ENCODE data around the gene MFN2. TPM values are rescaled to one million over a fixed set of nuclear protein-coding genes. Genes with fewer than 3 reads are reported as not detected.
"Not testable (repeated sequence)": the region's sequence is repeated elsewhere in the genome, so short reads cannot be mapped to it uniquely, and the experiment has no call there.

The MFN2 gene
- total RNA-seq, 2 experiments from 2014 or later = 78.1 to 84.2 TPM

DNA sequence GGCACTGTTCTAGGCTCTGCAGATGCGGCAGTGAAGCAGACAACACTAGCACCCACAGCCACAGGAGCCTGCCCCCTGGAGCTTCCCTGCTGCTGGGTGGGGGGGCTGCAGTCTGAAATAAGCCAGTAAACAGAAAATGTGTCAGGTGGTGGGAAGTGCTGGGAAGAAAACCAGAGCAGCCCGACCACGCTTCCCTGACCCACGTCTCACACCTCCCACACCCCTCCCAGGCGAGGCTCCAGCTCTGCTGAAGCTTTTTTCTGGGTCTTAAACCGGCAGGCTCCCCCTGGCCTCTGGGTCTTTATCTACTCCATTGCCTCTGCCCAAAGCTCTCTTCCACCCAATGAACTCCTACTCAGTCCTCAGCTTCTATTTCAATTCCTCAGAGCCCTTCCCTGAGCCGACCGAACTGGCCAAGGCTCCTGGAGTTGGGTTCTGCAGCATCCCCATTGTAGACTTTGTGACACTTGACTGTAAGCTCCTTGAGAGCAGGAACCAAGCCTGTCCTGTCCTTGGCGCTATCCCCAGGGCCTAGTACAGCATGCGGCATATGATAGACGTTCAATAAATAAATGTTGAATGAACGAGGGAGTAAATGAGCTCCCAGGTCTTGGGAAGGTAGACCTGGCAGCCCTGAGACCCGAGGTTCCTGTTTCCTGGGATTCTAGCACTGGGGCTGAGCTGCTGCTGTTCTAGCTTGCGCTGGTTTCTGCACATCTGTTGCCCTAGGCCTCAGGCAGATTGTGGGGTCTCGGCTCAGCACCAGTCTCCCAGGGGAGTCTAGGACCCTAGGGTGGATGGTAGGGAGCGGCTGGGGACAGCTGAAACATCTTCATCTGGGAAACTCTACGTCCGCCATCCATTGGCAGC, 57.5 kb downstream of the MFN2 start:
- no peaks in the 10 kb centered on the region for H3K36me3 Mint-ChIP-seq
- no peak overlapping the region for H3K27ac Mint-ChIP-seq
- H3K27me3 Mint-ChIP-seq = peaks cover 3% of the 10 kb centered on the region

DNA sequence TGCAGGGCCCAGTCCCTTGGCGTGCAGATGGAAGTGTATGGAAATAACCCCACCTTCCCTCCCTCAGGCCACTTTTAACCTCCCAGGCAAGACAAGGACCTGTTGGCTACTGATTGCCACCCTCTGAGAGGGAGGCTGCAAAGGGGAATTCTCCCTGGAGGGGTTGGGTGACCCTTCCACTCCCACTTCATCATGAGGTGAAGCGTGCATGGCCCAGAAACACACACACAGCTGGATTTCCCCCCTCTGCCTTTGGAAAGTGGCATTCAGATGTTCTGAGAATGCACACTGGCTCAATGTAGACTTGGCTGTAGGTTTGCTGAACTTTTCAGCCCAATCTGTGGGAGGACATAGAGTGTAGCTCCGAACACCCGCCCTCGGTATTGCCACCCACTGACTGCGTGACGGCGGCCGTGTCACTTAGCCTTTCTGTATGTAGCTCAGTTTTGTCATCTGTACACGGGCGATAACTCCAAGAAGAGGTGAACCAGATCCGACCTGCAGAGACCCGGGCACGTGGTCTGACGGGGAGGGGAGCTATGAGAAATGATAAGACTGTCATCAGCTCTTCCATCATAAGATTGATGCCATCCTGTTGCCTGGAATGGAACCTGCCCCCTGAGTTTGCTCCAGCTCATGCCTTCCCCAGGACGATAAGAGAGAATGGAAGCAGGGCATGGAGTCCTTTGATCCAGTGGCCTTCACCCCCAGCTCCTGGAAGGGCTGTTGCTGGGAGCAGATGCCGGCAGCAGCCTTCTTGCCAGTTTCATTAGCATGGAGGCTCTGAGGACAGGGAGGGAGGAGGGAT, 58.3 kb downstream of the MFN2 start:
- H3K4me3 Mint-ChIP-seq = no peak overlapping the region
- no peaks in the 10 kb centered on the region for H3K9me3 Mint-ChIP-seq
- no peaks in the 10 kb centered on the region for H3K36me3 Mint-ChIP-seq
- DNase-seq = no peak
- no peak overlapping the region for H3K27ac Mint-ChIP-seq
- H3K4me1 Mint-ChIP-seq = peaks cover 8% of the 10 kb centered on the region
- peaks cover 3% of the 10 kb centered on the region for H3K27me3 Mint-ChIP-seq

More for the DNA sequence above, 57.5 kb downstream of the MFN2 start:
- Mint-ChIP-seq H3K4me3 (no peak overlapping the region), H3K9me3 (no peaks in the 10 kb centered on the region), H3K4me1 (peaks cover 8% of the 10 kb centered on the region)
- no peak for DNase-seq

DNA sequence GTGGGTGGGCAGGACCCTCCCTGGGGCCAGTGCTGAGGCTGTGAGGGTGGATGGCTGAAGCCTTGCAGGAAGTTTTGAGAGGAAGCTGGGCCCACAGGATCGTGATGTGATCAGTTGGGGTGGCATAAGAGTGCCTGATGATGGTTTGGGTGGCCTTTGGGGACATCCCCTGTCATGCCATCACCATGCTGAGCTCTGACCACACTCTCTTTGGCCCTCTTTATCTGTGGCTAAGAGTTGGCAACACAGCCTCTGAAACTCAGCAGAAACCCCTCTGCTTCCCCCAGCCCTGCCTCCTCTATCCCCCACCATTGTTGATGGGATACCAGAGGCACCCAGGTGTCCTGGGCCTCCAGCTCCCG, 58.9 kb downstream of the MFN2 start:
- no peak overlapping the region for H3K4me3 Mint-ChIP-seq
- peaks cover 8% of the 10 kb centered on the region for H3K4me1 Mint-ChIP-seq
- DNase-seq = no peak
- no peaks in the 10 kb centered on the region for H3K36me3 Mint-ChIP-seq
- H3K27ac Mint-ChIP-seq = no peak overlapping the region
- peaks cover 6% of the 10 kb centered on the region for H3K27me3 Mint-ChIP-seq
- no peaks in the 10 kb centered on the region for H3K9me3 Mint-ChIP-seq

DNA sequence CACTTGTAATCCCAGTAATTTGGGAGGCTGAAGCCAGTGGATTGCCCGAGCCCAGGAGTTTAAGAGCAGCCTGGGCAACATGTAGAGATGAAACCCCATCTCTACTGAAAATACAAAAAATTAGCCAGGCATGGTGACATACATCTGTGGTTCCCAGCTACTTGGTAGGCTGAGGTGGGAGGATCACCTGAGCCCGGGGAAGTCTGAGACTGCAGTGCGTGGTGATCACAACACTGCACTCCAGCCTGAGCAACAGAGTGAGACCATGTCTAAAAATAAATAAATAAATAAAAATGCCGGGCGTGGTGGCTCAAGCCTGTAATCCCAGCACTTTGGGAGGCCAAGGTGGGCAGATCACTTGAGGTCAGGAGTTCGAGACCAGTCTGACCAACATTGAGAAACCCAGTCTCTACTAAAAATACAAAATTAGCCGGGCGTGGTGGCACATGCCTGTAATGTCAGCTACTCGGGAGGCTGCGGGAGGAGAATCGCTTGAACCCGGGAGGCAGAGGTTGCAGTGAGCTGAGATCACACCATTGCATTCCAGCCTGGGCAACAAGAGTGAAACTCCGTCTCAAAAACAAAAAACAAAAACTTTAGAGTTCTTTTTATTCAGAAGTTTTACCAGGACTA, 59.7 kb downstream of the MFN2 start:
- not testable (repeated sequence) for H3K4me1 Mint-ChIP-seq, H3K27ac Mint-ChIP-seq, H3K36me3 Mint-ChIP-seq, H3K4me3 Mint-ChIP-seq, DNase-seq, H3K9me3 Mint-ChIP-seq
- peaks cover 14% of the 10 kb centered on the region for H3K27me3 Mint-ChIP-seq

DNA sequence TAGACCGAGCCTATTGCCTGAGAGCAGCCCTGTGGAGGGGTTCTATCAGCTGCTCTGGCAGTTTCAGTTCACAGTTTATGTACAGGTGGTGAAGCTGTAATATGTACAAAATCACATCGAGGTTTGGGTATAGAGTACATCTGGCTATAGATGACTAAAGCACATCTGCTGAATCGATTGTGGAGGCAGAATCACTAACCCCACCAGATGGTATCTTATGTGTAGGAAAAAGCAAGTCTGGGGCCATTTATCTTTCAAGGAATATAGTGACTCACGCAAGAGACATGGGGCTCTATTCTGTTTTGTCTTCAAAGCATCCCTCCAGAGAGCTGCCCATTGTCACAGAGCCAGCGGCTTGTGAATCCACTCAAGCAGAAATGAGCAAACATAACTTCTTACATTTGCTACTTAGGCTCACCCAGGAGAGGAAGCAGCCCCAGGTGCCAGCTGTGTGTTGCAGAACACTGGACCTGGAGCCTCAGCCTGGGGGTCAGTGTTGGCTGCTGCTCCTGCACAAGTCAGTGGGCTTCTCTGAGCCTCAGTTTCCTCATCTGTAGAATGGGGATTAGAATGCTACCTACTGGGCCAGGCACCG, 60.3 kb downstream of the MFN2 start:
- no peak for DNase-seq
- Mint-ChIP-seq H3K27me3 (peaks cover 18% of the 10 kb centered on the region), H3K27ac (no peak overlapping the region), H3K4me3 (no peak overlapping the region), H3K9me3 (no peaks in the 10 kb centered on the region), H3K36me3 (no peaks in the 10 kb centered on the region), H3K4me1 (peaks cover 8% of the 10 kb centered on the region)

DNA sequence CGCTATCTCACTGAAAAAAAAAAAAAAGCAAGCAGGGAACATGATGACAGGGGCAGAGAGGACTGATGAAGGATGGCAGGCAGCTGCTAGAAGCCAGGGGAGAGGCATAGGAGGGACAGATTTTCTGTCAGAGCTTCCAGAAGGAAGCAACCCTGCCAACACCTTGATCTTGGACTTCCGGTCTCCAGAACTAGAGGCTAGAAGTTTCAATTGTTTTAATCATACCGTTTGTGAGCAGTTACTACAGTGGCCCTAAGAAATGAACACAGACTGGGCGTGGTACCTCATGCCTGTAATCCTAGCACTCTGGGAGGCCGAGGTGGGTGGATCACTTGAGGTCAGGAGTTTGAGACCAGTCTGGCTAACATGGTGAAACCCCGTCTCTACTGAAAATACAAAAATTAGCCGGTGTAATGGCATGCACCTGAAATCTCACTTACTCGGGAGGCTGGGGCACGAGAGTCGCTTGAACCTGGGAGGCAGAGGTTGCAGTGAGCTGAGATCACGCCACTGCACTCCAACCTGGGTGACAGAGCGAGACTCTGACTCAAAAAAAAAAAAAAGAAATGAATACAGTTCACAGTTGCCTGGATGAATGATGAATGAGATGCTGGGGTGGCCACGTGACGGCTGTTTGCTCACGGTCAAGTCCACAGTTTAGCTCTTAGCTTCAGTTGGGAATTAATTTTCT, 64.1 kb downstream of the MFN2 start:
- not testable (repeated sequence) for DNase-seq, H3K9me3 Mint-ChIP-seq, H3K4me1 Mint-ChIP-seq, H3K27ac Mint-ChIP-seq, H3K4me3 Mint-ChIP-seq, H3K36me3 Mint-ChIP-seq
- peaks cover 21% of the 10 kb centered on the region for H3K27me3 Mint-ChIP-seq

DNA sequence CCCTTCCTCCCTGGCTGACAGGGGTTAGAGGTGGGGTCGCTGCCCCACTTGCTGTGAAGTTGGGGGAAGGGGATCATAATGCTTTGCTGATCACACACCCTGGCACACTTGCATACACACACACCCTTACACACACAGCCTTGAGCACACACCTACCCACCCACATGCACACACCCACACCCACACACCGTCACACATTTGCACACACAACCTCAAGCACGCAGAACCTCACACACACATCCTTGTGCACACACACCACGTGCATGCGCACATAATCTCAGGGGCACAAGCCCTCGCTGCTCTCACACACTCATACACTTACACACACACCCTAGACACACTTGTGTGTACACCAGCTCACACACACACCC, 66.5 kb downstream of the MFN2 start:
- Mint-ChIP-seq H3K4me3 (no peak overlapping the region), H3K27me3 (peaks cover 21% of the 10 kb centered on the region), H3K36me3 (no peaks in the 10 kb centered on the region), H3K4me1 (peaks cover 2% of the 10 kb centered on the region), H3K27ac (no peak overlapping the region), H3K9me3 (no peaks in the 10 kb centered on the region)
- DNase-seq = no peak

DNA sequence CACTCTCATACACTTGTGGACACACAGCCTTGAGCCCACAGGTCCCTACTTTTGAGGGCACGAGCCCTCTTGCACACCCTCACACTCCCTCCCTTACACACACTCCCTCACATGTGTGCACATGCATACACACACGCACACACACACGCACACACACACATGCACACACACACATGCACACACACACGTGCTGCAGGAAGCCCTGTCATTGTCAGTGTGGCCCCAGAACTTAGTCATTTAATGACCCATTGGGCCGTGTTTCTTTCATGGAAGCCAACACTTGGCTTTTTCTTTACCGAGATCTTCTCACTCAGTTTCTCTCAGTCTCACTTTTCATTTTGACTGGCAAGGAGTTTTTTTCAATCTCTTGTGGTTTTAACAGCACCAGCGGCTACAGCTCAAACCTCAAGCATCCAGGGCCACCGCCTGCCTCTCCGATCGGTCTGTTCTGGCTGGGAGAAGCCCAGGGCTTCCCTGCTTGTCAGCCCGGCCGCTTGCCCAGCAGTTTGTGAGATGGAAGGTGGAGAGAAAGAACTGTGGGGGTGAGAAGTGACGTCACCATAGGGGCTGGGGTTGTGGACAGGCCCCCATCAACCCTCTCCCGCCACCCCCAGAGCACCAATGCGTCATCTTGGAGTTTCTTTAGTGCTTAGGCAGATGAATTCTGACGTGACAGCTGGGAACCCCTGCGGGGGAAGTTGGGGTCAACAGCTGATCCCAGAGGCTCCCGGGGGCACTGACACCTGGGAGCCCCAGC, 67.1 kb downstream of the MFN2 start:
- H3K36me3 Mint-ChIP-seq = no peaks in the 10 kb centered on the region
- H3K4me1 Mint-ChIP-seq = peaks cover 7% of the 10 kb centered on the region
- peaks cover 18% of the 10 kb centered on the region for H3K27me3 Mint-ChIP-seq
- H3K4me3 Mint-ChIP-seq = no peak overlapping the region
- peak; percentile 80 for DNase-seq
- no peak overlapping the region for H3K27ac Mint-ChIP-seq
- H3K9me3 Mint-ChIP-seq = no peaks in the 10 kb centered on the region

DNA sequence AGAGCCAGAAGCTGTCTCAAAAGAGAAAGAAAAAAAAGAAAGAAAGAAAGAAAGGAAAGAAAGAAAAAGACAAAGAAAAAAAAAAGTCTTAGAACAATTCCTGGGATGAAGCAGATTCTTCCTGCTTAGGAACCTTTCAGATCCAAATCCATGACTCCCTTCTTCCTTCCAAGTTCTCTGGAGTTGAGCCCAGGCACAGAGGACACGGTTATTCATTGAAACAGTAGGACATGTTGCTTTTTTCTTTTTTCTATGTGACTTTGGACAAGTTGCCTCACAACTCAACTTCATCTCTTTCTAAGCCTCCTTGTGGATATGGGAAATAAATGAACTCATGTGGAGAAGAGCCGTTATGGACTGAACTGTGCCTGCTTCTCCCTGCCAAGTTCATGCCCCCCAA, 68.1 kb downstream of the MFN2 start:
- H3K36me3 Mint-ChIP-seq = no peaks in the 10 kb centered on the region
- H3K4me1 Mint-ChIP-seq = peaks cover 9% of the 10 kb centered on the region
- H3K27ac Mint-ChIP-seq = no peak overlapping the region
- no peak for DNase-seq
- H3K9me3 Mint-ChIP-seq = no peaks in the 10 kb centered on the region
- no peak overlapping the region for H3K4me3 Mint-ChIP-seq
- peaks cover 21% of the 10 kb centered on the region for H3K27me3 Mint-ChIP-seq

DNA sequence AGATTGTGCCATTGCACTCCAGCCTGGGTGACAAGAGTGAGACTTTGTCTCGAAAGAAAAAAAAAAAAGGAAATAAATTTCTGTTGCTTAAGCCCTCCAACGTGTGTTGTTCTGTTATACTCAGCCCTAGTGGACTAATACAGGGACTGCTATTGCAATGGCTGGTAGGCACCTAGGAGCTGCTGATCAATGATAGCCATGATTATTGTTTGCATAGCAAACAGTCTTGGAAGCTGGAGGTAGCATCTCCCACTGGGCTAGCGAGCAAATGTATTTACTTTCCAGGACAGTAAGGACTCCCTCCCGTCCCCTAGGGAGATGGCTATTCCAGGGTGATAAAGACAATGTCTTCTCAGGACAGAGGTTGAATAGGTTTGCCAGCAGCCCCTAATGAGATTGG, 69.4 kb downstream of the MFN2 start:
- no peak overlapping the region for H3K4me3 Mint-ChIP-seq
- H3K27ac Mint-ChIP-seq = no peak overlapping the region
- no peaks in the 10 kb centered on the region for H3K36me3 Mint-ChIP-seq

DNA sequence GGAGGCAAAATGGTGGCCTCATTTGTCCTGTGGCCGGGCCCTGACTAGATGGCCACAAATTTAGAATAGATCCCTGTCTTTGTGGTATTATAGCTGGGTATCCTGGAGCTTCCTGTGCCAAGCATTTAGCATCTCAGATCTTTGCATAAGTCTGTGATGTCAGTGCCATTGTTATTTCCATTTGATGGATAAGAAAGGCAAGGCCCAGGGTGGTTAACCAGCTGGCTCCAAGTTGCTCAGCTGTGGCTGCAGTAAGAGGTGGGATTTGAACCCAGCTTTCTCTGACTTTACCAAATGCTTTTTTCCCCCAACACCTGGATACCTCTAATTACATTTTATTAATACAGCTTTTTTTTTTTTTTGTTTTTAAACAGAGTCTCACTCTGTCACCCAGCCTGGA, 71.1 kb downstream of the MFN2 start:
- Mint-ChIP-seq H3K36me3 (no peaks in the 10 kb centered on the region), H3K27me3 (peaks cover 3% of the 10 kb centered on the region), H3K9me3 (no peaks in the 10 kb centered on the region), H3K4me3 (no peak overlapping the region), H3K4me1 (peaks cover 15% of the 10 kb centered on the region), H3K27ac (no peak overlapping the region)
- no peak for DNase-seq

More for the DNA sequence above, 69.4 kb downstream of the MFN2 start:
- Mint-ChIP-seq H3K9me3 (no peaks in the 10 kb centered on the region), H3K27me3 (peaks cover 13% of the 10 kb centered on the region), H3K4me1 (peaks cover 14% of the 10 kb centered on the region)
- DNase-seq = no peak

DNA sequence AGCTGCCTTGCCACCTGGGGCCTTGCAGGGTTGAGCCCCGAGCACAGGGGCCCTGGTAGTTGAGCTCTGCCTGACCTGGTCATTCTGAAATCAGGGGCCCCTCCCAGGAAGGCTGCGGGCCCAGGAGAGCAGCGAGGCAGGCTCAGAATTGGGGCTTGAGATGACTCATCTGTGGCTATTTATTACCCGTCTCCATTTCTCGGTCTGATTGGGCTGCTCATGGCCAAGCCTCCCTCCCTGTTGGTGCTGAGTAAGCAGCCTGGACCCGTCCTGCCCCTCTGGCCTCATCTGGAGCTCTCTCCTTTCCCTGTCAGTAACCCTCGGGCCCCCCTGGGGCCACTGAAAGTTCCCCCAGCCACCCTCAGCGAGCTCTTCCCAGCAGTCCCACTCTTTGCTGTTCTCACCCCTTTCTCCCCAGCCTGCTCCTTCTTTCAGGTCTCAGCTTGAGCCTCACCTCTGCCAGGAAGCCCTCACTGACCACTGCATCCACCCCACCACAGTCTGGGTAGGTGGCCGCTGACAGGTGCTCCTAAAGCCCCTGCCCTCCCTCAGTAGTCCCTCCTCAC, 71.8 kb downstream of the MFN2 start:
- H3K4me1 Mint-ChIP-seq = peaks cover 23% of the 10 kb centered on the region
- peaks cover 3% of the 10 kb centered on the region for H3K27me3 Mint-ChIP-seq
- no peak overlapping the region for H3K4me3 Mint-ChIP-seq
- no peak overlapping the region for H3K27ac Mint-ChIP-seq
- H3K9me3 Mint-ChIP-seq = no peaks in the 10 kb centered on the region
- no peaks in the 10 kb centered on the region for H3K36me3 Mint-ChIP-seq
- DNase-seq = peak; percentile 60

DNA sequence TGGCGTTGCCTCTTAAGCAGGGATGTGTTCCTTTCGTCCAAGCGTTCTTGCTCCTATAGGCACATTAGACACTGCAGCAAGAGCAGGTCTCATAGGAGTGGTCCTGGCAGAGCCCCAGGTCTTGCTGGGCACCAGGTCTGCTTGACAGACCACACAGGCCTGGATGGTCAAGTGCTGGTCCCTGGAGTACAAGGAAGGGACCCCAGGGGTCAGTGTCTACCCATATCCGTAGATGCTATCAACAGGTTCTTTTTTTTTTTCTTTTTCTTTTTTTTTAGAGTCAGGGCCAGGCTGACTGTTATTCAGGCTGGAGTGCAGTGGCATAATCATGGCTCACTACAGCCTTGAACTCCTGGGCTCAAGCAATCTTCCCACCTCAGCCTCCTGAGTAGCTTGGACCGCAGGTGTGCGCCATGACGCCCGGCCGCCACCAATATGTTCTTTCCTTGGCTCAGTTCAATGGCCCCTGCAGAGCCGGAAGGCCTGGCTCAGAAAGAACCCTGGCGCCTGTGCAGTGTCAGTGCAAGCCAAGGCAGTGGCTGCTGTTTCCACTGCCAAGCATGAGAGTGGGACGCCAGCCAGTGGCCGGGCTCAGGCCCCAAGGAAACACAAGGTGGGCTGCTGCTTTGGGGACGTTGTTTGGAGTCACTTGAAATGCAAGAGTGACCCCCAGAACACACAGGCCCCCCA, 72.9 kb downstream of the MFN2 start:
- H3K4me1 Mint-ChIP-seq = peaks cover 33% of the 10 kb centered on the region

More for the DNA sequence above, 72.9 kb downstream of the MFN2 start:
- Mint-ChIP-seq H3K9me3 (no peaks in the 10 kb centered on the region), H3K27me3 (peaks cover 3% of the 10 kb centered on the region), H3K36me3 (no peaks in the 10 kb centered on the region), H3K27ac (no peak overlapping the region), H3K4me3 (no peak overlapping the region)
- no peak for DNase-seq

Data from activated naive CD8-positive, alpha-beta T cell treated with anti-CD3 and anti-CD28 coated beads for 36 hours (primary cell).